Ascending aorta (tissue), 2 donors: ENCODE results near the gene TF. TPM values are rescaled to one million over a fixed set of nuclear protein-coding genes. Genes with fewer than 3 reads are reported as not detected.
"Not testable (repeated sequence)": the region's sequence is repeated elsewhere in the genome, so short reads cannot be mapped to it uniquely, and the experiment has no call there.

Source experiments
- DNase-seq, 2 donors: peaks; one replicate each; pipeline ENCODE4 v3.0.0-alpha.2; 2019; ENCODE audit warnings: low spot score in 2 of 2
- H3K27ac ChIP-seq, 2 donors: fragments of 200-600 bp; sonication (generic); one replicate each; pipeline ENCODE4 v1.5.1; 2016 to 2017; ENCODE audit warnings: mild to moderate bottlenecking in 1 of 2
- H3K27me3 ChIP-seq: fragments of 200-600 bp; sonication (generic); one replicate; pipeline ENCODE4 v1.5.1; 2017
- H3K36me3 ChIP-seq, 2 donors: fragments of 200-600 bp; sonication (generic); one replicate each; pipeline ENCODE4 v1.5.1; 2016
- H3K4me1 ChIP-seq, 2 donors: fragments of 200-600 bp; sonication (generic); one replicate each; pipeline ENCODE4 v1.5.1; 2016 to 2017; ENCODE audit warnings: mild to moderate bottlenecking in 1 of 2
- H3K4me3 ChIP-seq, 2 donors: fragments of 200-600 bp; sonication (generic); one replicate each; pipeline ENCODE4 v1.5.1; 2016 to 2017; ENCODE audit warnings: mild to moderate bottlenecking in 1 of 2
- H3K9me3 ChIP-seq, 2 donors: fragments of 200-600 bp; sonication (generic); one replicate each; pipeline ENCODE4 v1.5.1; 2016
- CTCF ChIP-seq, 3 experiments: fragments of 200-600 bp in 2 of 3; fragments of 450-650 bp in 1 of 3; sonication (generic) in 2 of 3; IDR thresholded peaks; one replicate each; pipeline ENCODE4 v1.5.1; 2016 to 2019; ENCODE audit warnings: antibody characterized with exemption in 3 of 3, mild to moderate bottlenecking in 1 of 3, moderate library complexity in 1 of 3
- intact Hi-C: fragments of 100-400 bp; cut with DNase I; formaldehyde crosslinking; loops from one replicate; pipeline ENCODE4 v1.15.1; 2023
- total RNA-seq: library from RNA; depleted of rRNA; stranded (reverse); fragments of >200 nt; gene quantifications from one replicate; pipeline ENCODE4 v1.1.0, GENCODE V29; 2016

TF gene
- total RNA-seq, 1 donor from 2014 or later = 62.8 TPM

- TF ChIP-seq CTCF (IDR thresholded peaks at IDR 0.05) = no peak
- H3K9me3 ChIP-seq = no peaks in the 10 kb centered on the region
- no peak overlapping the region for H3K4me3 ChIP-seq
- intact Hi-C loops = no loop called here
- DNase-seq = no peak
- H3K27ac ChIP-seq = no peak overlapping the region
- H3K36me3 ChIP-seq = no peaks in the 10 kb centered on the region
- no peaks in the 10 kb centered on the region for H3K27me3 ChIP-seq
- no peaks in the 10 kb centered on the region for H3K4me1 ChIP-seq
These were observed 33.5 kb downstream of the TF start for GRCh38 chr3:133779626-133780203.

GRCh38 chr3:133780756-133781155, 34.6 kb downstream of the TF start:
- H3K27me3 ChIP-seq, H3K36me3 ChIP-seq, H3K4me3 ChIP-seq, intact Hi-C loops, H3K4me1 ChIP-seq, DNase-seq, H3K27ac ChIP-seq, H3K9me3 ChIP-seq: not testable (repeated sequence)

- DNase-seq = no peak
- no peak overlapping the region for H3K27ac ChIP-seq
- no peaks in the 10 kb centered on the region for H3K27me3 ChIP-seq
- no peaks in the 10 kb centered on the region for H3K4me1 ChIP-seq
- H3K4me3 ChIP-seq = no peak overlapping the region
- no peaks in the 10 kb centered on the region for H3K36me3 ChIP-seq
- TF ChIP-seq CTCF (IDR thresholded peaks at IDR 0.05) = no peak
- intact Hi-C loops = no loop called here
- H3K9me3 ChIP-seq = no peaks in the 10 kb centered on the region
These were observed 35.4 kb downstream of the TF start for GRCh38 chr3:133781570-133781969.

GRCh38 chr3:133782454-133782853, 36.3 kb downstream of the TF start:
- no peaks in the 10 kb centered on the region for H3K27me3 ChIP-seq
- no peak overlapping the region for H3K27ac ChIP-seq
- no peak for TF ChIP-seq CTCF (IDR thresholded peaks at IDR 0.05)
- no peaks in the 10 kb centered on the region for H3K9me3 ChIP-seq
- DNase-seq = no peak
- H3K4me1 ChIP-seq = no peaks in the 10 kb centered on the region
- no peak overlapping the region for H3K4me3 ChIP-seq
- no peaks in the 10 kb centered on the region for H3K36me3 ChIP-seq
- intact Hi-C loops = no loop called here

- no peaks in the 10 kb centered on the region for H3K36me3 ChIP-seq
- H3K27me3 ChIP-seq = no peaks in the 10 kb centered on the region
- no peak overlapping the region for H3K4me3 ChIP-seq
- DNase-seq = no peak
- no peaks in the 10 kb centered on the region for H3K4me1 ChIP-seq
- H3K9me3 ChIP-seq = no peaks in the 10 kb centered on the region
- H3K27ac ChIP-seq = no peak overlapping the region
- no peak for TF ChIP-seq CTCF (IDR thresholded peaks at IDR 0.05)
- intact Hi-C loops = no loop called here
These were observed 37.6 kb downstream of the TF start for GRCh38 chr3:133783762-133784161.

- H3K36me3 ChIP-seq = no peaks in the 10 kb centered on the region
- peaks cover 0 to 3% of the 10 kb centered on the region in 2 donors for H3K9me3 ChIP-seq
- H3K4me1 ChIP-seq = no peaks in the 10 kb centered on the region
- DNase-seq = no peak
- H3K4me3 ChIP-seq = no peak overlapping the region
- TF ChIP-seq CTCF (IDR thresholded peaks at IDR 0.05) = no peak
- no peaks in the 10 kb centered on the region for H3K27me3 ChIP-seq
- intact Hi-C loops = no loop called here
- no peak overlapping the region for H3K27ac ChIP-seq
These were observed 41.8 kb downstream of the TF start for GRCh38 chr3:133788024-133788423.
